ENCODE measurements around the gene ZMYM4. TPM values are rescaled to one million over a fixed set of nuclear protein-coding genes. Genes with fewer than 3 reads are reported as not detected.

The ZMYM4 gene
- total and polyA plus RNA-seq, 12 donors: 14.7 to 59.2 (median 38.7) TPM

DNA sequence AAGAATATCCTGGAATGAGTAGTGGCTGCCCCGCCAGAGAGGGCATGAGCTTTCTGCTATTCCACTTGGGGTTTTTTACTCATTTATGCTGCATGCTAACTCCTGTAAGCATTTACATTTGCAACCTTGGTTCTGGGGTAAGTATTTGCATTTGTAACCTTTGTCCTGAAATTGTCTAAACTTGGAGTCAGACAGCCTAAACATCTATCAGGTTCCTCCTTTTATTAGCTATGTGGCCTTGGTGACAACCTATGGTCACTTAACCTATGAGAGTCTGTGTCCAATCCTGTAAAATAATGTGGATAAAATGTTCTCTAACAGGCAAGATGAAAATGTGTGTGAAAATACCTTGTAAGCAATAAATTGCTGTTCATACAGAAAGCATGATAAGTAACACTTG is 8.9 kb upstream of the ZMYM4 start:
- no peak overlapping the region for H3K27ac ChIP-seq
- H3K9me3 ChIP-seq (replicated peaks in 1 of 3): no peaks in the 10 kb centered on the region
- WGBS, 4 donors: 84 to 100% (median 96%) methylated on average over 1 of the region's 1 CpG
- no peak for TF ChIP-seq POLR2A (IDR thresholded peaks at IDR 0.05)
- TF ChIP-seq, protein P1, sequence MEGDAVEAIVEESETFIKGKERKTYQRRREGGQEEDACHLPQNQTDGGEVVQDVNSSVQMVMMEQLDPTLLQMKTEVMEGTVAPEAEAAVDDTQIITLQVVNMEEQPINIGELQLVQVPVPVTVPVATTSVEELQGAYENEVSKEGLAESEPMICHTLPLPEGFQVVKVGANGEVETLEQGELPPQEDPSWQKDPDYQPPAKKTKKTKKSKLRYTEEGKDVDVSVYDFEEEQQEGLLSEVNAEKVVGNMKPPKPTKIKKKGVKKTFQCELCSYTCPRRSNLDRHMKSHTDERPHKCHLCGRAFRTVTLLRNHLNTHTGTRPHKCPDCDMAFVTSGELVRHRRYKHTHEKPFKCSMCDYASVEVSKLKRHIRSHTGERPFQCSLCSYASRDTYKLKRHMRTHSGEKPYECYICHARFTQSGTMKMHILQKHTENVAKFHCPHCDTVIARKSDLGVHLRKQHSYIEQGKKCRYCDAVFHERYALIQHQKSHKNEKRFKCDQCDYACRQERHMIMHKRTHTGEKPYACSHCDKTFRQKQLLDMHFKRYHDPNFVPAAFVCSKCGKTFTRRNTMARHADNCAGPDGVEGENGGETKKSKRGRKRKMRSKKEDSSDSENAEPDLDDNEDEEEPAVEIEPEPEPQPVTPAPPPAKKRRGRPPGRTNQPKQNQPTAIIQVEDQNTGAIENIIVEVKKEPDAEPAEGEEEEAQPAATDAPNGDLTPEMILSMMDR (IDR thresholded peaks at IDR 0.05): no peak
- no peaks in the 10 kb centered on the region for H3K27me3 ChIP-seq
- H3K4me1 ChIP-seq (replicated peaks in 1 of 2): peaks cover 0 to 1% of the 10 kb centered on the region in 2 donors
- no peak for DNase-seq
- no peaks in the 10 kb centered on the region for H3K36me3 ChIP-seq (replicated peaks in 1 of 2)
- intact Hi-C loops (cut with DNase I): no loop called here
- no peak overlapping the region for H3K4me3 ChIP-seq

- TF ChIP-seq, protein P1 (IDR thresholded peaks at IDR 0.05): no peak
- no peak for TF ChIP-seq POLR2A (IDR thresholded peaks at IDR 0.05)
- Histone ChIP-seq H3K27ac (no peak overlapping the region), H3K4me1 (replicated peaks in 1 of 2) (peaks cover 0 to 6% of the 10 kb centered on the region in 2 donors), H3K36me3 (replicated peaks in 1 of 2) (no peaks in the 10 kb centered on the region), H3K4me3 (no peak overlapping the region), H3K27me3 (no peaks in the 10 kb centered on the region), H3K9me3 (replicated peaks in 1 of 3) (no peaks in the 10 kb centered on the region)
- DNase-seq: no peak
- intact Hi-C loops (cut with DNase I): no loop called here
- WGBS, 4 donors: 93 to 99% (median 95%) methylated on average over 4 of the region's 4 CpGs
Observed at GRCh38 chr1:35261412-35262120, 6.9 kb upstream of the ZMYM4 start.

- H3K4me3 ChIP-seq: no peak overlapping the region
- H3K27ac ChIP-seq: no peak overlapping the region
- H3K36me3 ChIP-seq (replicated peaks in 1 of 2): no peaks in the 10 kb centered on the region
- peaks cover 0 to 6% of the 10 kb centered on the region in 2 donors for H3K4me1 ChIP-seq (replicated peaks in 1 of 2)
- no peaks in the 10 kb centered on the region for H3K27me3 ChIP-seq
- TF ChIP-seq, protein P1 (IDR thresholded peaks at IDR 0.05): no peak
- no peak for TF ChIP-seq POLR2A (IDR thresholded peaks at IDR 0.05)
- WGBS, 4 donors: 85 to 96% (median 94%) methylated on average over 5 of the region's 5 CpGs
- DNase-seq: no peak
- H3K9me3 ChIP-seq (replicated peaks in 1 of 3): no peaks in the 10 kb centered on the region
- intact Hi-C loops (cut with DNase I): no loop called here
Observed at GRCh38 chr1:35264035-35264434, 4.5 kb upstream of the ZMYM4 start.

DNA sequence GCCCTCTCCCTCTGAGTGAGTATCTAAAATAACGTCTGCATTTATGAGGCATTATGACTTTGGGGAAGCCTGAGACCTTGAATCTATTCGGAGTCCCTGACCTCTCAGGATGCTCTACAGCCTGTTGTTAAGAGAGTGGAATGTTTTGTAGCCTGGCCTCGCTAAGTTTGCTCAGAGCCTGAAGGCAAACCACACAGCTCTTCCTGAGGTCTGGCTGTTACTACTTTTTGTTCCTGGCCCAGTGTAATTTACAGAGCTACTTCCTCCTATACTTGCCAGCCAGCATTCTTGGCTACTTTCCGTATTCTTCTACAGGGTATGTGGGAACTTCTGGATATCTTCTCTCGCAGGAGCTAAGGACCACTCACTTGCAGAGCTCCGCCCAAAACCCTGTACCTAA is 3.6 kb upstream of the ZMYM4 start:
- peak in 2 of 7 donors; percentile 5 to 31 for DNase-seq
- TF ChIP-seq, protein P1 (IDR thresholded peaks at IDR 0.05): no peak
- no peak for TF ChIP-seq POLR2A (IDR thresholded peaks at IDR 0.05)
- H3K27ac ChIP-seq: peak overlapping the region in 1 of 5 donors; percentile 30

More for the DNA sequence above, 3.6 kb upstream of the ZMYM4 start:
- intact Hi-C loops (cut with DNase I): no loop called here
- H3K27me3 ChIP-seq: no peaks in the 10 kb centered on the region
- no peak overlapping the region for H3K4me3 ChIP-seq
- 25 to 35% (median 27%) methylated on average over 6 of the region's 6 CpGs for WGBS, 4 donors
- H3K36me3 ChIP-seq (replicated peaks in 1 of 2): no peaks in the 10 kb centered on the region
- no peaks in the 10 kb centered on the region for H3K9me3 ChIP-seq (replicated peaks in 1 of 3)
- H3K4me1 ChIP-seq (replicated peaks in 1 of 2): peaks cover 4 to 6% of the 10 kb centered on the region in 2 donors

Data from adrenal gland (tissue), 12 donors.